ENCODE data around the gene TK2.

Gene TK2

DNA sequence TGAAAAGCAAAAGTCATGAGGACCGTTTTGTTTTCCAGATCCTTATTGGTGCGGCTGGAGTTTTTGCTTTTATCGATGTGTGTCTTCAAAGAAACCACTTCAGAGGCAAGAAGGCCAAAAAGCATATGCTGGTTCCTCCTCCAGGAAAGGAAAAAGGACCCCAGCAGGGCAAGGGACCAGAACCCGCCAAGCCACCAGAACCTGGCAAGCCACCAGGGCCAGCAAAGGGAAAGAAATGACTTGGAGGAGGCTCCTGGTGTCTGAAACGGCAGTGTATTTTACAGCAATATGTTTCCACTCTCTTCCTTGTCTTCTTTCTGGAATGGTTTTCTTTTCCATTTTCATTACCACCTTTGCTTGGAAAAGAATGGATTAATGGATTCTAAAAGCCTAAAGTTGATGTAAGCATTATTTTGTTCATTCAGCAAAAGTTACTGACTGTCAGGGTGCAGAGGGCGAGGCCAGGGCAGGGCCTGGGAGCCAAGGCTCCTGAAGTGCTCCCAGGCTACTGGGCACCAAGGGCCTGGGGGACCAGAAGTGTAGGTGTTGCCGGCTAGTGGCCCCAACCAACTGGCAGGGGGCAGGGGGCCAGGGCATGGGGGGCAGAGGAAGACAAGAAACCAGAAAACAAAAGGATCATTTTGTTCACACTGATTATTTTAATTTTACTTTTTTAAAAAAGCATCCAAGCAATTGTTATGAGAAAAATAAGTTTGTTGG lies 38.1 kb upstream of the TK2 start:
- no peak overlapping the region for H3K9ac ChIP-seq (ENCODE audit: low read depth in 1 of 2, low read length in 2 of 2)
- H3K9me3 ChIP-seq (ENCODE audit: control insufficient read depth in 1 of 2, low read length in 2 of 2), result no peaks in the 10 kb centered on the region
- no peak overlapping the region for H3K27ac ChIP-seq (ENCODE audit: low read depth, low read length)
- no peaks in the 10 kb centered on the region for H3K36me3 ChIP-seq (ENCODE audit: control insufficient read depth in 1 of 2, insufficient read depth in 2 of 2, low read length in 2 of 2)
- no peaks in the 10 kb centered on the region for H3K4me1 ChIP-seq (ENCODE audit: control insufficient read depth in 1 of 2, insufficient read depth in 2 of 2, low read length in 2 of 2)
- H3K4me3 ChIP-seq (ENCODE audit: low read depth in 1 of 2, low read length in 2 of 2), result no peak overlapping the region
- H3K27me3 ChIP-seq (ENCODE audit: control insufficient read depth in 1 of 2, insufficient read depth in 2 of 2, low read length in 2 of 2), result no peaks in the 10 kb centered on the region

DNA sequence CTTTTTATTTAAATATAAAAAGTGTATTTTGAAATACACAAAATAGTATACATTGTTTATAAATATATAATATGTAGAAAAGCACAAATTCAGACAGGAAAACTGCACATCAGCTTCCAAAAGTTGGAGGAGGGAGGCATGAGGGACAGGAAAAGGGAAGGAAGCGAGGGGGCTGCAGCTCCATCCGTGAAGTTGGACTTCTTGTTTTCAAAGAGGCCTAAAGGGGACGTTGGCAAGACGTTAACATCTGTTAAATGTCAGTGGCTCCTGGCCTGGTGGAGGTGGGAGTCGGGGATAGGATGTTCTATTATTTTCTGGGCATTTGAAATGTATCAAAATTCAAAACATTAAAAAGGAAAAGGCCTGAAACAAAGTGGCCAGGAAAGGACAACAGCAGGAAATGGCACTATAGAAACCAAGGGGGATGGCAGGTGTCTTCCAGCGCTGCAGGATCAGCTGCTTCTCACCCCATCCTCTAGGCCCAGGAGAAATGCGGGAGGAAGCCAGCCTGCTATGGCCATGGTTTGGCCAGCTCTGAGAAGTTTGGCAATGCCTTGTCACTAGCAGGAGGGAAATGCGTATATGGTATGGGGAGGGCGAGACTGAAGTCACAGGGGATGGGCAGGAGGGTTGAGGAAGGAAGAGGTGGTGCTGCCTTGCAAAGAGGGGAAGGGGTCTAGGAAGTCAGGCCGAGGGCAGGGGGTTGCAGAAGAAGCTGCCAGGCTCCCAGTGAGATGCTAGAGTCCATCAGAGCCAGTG lies 35.7 kb upstream of the TK2 start:
- H3K4me3 ChIP-seq (ENCODE audit: low read depth in 1 of 2, low read length in 2 of 2), result no peak overlapping the region
- H3K4me1 ChIP-seq (ENCODE audit: control insufficient read depth in 1 of 2, insufficient read depth in 2 of 2, low read length in 2 of 2), result peaks cover 7% of the 10 kb centered on the region in 2 donors
- no peaks in the 10 kb centered on the region for H3K27me3 ChIP-seq (ENCODE audit: control insufficient read depth in 1 of 2, insufficient read depth in 2 of 2, low read length in 2 of 2)
- H3K9me3 ChIP-seq (ENCODE audit: control insufficient read depth in 1 of 2, low read length in 2 of 2), result no peaks in the 10 kb centered on the region
- H3K27ac ChIP-seq (ENCODE audit: low read depth, low read length), result no peak overlapping the region
- no peaks in the 10 kb centered on the region for H3K36me3 ChIP-seq (ENCODE audit: control insufficient read depth in 1 of 2, insufficient read depth in 2 of 2, low read length in 2 of 2)
- no peak overlapping the region for H3K9ac ChIP-seq (ENCODE audit: low read depth in 1 of 2, low read length in 2 of 2)

- Histone ChIP-seq H3K4me3 (ENCODE audit: low read depth in 1 of 2, low read length in 2 of 2) (no peak overlapping the region), H3K9me3 (ENCODE audit: control insufficient read depth in 1 of 2, low read length in 2 of 2) (no peaks in the 10 kb centered on the region), H3K4me1 (ENCODE audit: control insufficient read depth in 1 of 2, insufficient read depth in 2 of 2, low read length in 2 of 2) (peaks cover 7 to 15% of the 10 kb centered on the region in 2 donors), H3K27me3 (ENCODE audit: control insufficient read depth in 1 of 2, insufficient read depth in 2 of 2, low read length in 2 of 2) (peaks cover 14 to 20% of the 10 kb centered on the region in 2 donors), H3K27ac (ENCODE audit: low read depth, low read length) (no peak overlapping the region), H3K36me3 (ENCODE audit: control insufficient read depth in 1 of 2, insufficient read depth in 2 of 2, low read length in 2 of 2) (no peaks in the 10 kb centered on the region), H3K9ac (ENCODE audit: low read depth in 1 of 2, low read length in 2 of 2) (no peak overlapping the region)
Measured at GRCh38 chr16:66581246-66581952, 31.5 kb upstream of the TK2 start.

DNA sequence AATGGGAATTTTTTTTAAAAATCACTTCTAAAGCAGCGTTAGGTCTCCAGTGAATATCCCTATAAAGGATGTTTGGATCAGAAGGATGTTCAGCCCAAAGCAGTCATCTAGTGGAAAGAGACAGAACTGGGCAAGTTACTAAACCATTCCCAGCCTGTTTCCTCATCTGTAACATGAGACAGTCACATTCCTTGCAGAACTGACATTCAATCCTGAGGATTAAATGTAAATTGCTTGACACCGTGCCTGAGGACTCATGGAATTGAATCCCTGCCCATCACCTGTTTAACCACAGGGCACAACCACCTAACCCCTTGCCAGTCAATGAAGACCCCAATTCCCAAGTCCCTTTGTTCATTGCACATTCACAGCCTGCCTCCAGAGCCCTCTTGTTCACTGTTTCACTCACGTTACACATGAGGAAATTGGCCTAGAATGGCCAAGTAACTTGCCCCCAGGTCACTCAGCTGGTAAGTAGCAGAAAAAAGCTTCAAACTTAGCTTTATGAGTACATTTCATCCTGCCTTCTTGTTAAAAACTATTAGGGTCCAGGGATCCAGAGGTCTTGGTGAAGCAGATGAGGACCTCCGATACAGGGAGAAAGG lies 30.8 kb upstream of the TK2 start:
- H3K4me1 ChIP-seq (ENCODE audit: control insufficient read depth in 1 of 2, insufficient read depth in 2 of 2, low read length in 2 of 2), result peaks cover 7 to 15% of the 10 kb centered on the region in 2 donors
- H3K27me3 ChIP-seq (ENCODE audit: control insufficient read depth in 1 of 2, insufficient read depth in 2 of 2, low read length in 2 of 2), result peaks cover 14 to 20% of the 10 kb centered on the region in 2 donors
- no peak overlapping the region for H3K9ac ChIP-seq (ENCODE audit: low read depth in 1 of 2, low read length in 2 of 2)
- H3K27ac ChIP-seq (ENCODE audit: low read depth, low read length), result no peak overlapping the region
- no peaks in the 10 kb centered on the region for H3K9me3 ChIP-seq (ENCODE audit: control insufficient read depth in 1 of 2, low read length in 2 of 2)
- no peaks in the 10 kb centered on the region for H3K36me3 ChIP-seq (ENCODE audit: control insufficient read depth in 1 of 2, insufficient read depth in 2 of 2, low read length in 2 of 2)
- no peak overlapping the region for H3K4me3 ChIP-seq (ENCODE audit: low read depth in 1 of 2, low read length in 2 of 2)

- Histone ChIP-seq H3K27me3 (ENCODE audit: control insufficient read depth in 1 of 2, insufficient read depth in 2 of 2, low read length in 2 of 2) (peaks cover 14 to 20% of the 10 kb centered on the region in 2 donors), H3K9me3 (ENCODE audit: control insufficient read depth in 1 of 2, low read length in 2 of 2) (no peaks in the 10 kb centered on the region), H3K4me3 (ENCODE audit: low read depth in 1 of 2, low read length in 2 of 2) (peak within 1 kb of the TSS; percentile 51 to 54), H3K4me1 (ENCODE audit: control insufficient read depth in 1 of 2, insufficient read depth in 2 of 2, low read length in 2 of 2) (peaks cover 7 to 15% of the 10 kb centered on the region in 2 donors), H3K9ac (ENCODE audit: low read depth in 1 of 2, low read length in 2 of 2) (peak within 1 kb of the TSS in 1 of 2 donors; percentile 35), H3K36me3 (ENCODE audit: control insufficient read depth in 1 of 2, insufficient read depth in 2 of 2, low read length in 2 of 2) (no peaks in the 10 kb centered on the region), H3K27ac (ENCODE audit: low read depth, low read length) (no peak within 1 kb of the TSS)
Measured at GRCh38 chr16:66578651-66579531, 29.0 kb upstream of the TK2 start, which contains the start of gene CMTM2. TSS of gene CMTM2 (plus strand) at chr16:66579463. CDS start at chr16:66579608, 145 bp downstream.

GRCh38 chr16:66576296-66576695 lies 26.4 kb upstream of the TK2 start:
- peaks cover under 1 to 10% of the 10 kb centered on the region in 2 donors for H3K4me1 ChIP-seq (ENCODE audit: control insufficient read depth in 1 of 2, insufficient read depth in 2 of 2, low read length in 2 of 2)
- H3K9ac ChIP-seq (ENCODE audit: low read depth in 1 of 2, low read length in 2 of 2), result no peak overlapping the region
- peaks cover 14 to 20% of the 10 kb centered on the region in 2 donors for H3K27me3 ChIP-seq (ENCODE audit: control insufficient read depth in 1 of 2, insufficient read depth in 2 of 2, low read length in 2 of 2)
- no peaks in the 10 kb centered on the region for H3K36me3 ChIP-seq (ENCODE audit: control insufficient read depth in 1 of 2, insufficient read depth in 2 of 2, low read length in 2 of 2)
- no peak overlapping the region for H3K27ac ChIP-seq (ENCODE audit: low read depth, low read length)
- H3K4me3 ChIP-seq (ENCODE audit: low read depth in 1 of 2, low read length in 2 of 2), result no peak overlapping the region
- no peaks in the 10 kb centered on the region for H3K9me3 ChIP-seq (ENCODE audit: control insufficient read depth in 1 of 2, low read length in 2 of 2)

DNA sequence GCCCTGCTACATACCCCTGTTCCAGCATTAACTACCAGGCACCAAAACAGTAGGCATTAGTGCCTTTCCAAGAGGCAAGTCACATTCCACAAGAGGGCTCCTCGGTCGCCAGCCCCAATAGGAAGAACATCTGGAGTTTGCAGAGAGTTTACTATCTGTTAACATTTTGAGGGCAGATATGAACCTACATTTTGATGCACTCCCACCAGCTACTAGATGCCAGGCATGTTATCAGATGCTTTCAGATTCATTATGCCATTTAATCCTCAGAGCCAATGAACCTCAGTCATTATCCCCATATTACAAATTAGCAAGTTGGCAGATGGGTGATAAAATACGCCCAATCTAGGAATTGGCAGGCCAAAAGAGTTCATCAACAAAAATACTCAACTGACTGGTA lies 25.1 kb upstream of the TK2 start:
- H3K27ac ChIP-seq (ENCODE audit: low read depth, low read length), result no peak overlapping the region
- peaks cover 14 to 17% of the 10 kb centered on the region in 2 donors for H3K27me3 ChIP-seq (ENCODE audit: control insufficient read depth in 1 of 2, insufficient read depth in 2 of 2, low read length in 2 of 2)
- H3K4me1 ChIP-seq (ENCODE audit: control insufficient read depth in 1 of 2, insufficient read depth in 2 of 2, low read length in 2 of 2), result peaks cover 4 to 9% of the 10 kb centered on the region in 2 donors
- H3K9me3 ChIP-seq (ENCODE audit: control insufficient read depth in 1 of 2, low read length in 2 of 2), result no peaks in the 10 kb centered on the region
- no peak overlapping the region for H3K9ac ChIP-seq (ENCODE audit: low read depth in 1 of 2, low read length in 2 of 2)
- H3K4me3 ChIP-seq (ENCODE audit: low read depth in 1 of 2, low read length in 2 of 2), result no peak overlapping the region
- H3K36me3 ChIP-seq (ENCODE audit: control insufficient read depth in 1 of 2, insufficient read depth in 2 of 2, low read length in 2 of 2), result no peaks in the 10 kb centered on the region

DNA sequence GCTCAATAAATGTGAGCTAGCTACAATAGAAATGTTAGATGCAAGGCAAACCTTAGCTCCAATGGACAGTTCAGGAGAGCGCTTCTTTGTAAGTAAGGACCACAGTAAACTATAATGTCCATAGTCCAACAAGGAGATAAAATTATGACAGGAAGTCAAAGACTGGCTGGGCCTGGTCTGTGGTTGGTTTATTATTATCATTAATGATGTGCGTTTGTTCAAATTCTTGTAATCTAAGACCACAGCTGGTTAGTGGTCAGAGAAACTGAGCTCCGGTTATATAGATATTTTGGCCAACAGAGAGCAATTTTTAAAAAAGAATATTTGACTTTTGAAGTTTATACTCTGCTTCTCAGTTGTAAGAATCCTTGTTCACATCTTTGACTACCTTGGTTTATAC lies 24.6 kb upstream of the TK2 start:
- H3K27ac ChIP-seq (ENCODE audit: low read depth, low read length), result no peak overlapping the region
- no peaks in the 10 kb centered on the region for H3K36me3 ChIP-seq (ENCODE audit: control insufficient read depth in 1 of 2, insufficient read depth in 2 of 2, low read length in 2 of 2)
- H3K27me3 ChIP-seq (ENCODE audit: control insufficient read depth in 1 of 2, insufficient read depth in 2 of 2, low read length in 2 of 2), result peaks cover 13 to 14% of the 10 kb centered on the region in 2 donors
- H3K4me1 ChIP-seq (ENCODE audit: control insufficient read depth in 1 of 2, insufficient read depth in 2 of 2, low read length in 2 of 2), result peaks cover 9% of the 10 kb centered on the region in 2 donors
- no peaks in the 10 kb centered on the region for H3K9me3 ChIP-seq (ENCODE audit: control insufficient read depth in 1 of 2, low read length in 2 of 2)
- H3K4me3 ChIP-seq (ENCODE audit: low read depth in 1 of 2, low read length in 2 of 2), result no peak overlapping the region
- H3K9ac ChIP-seq (ENCODE audit: low read depth in 1 of 2, low read length in 2 of 2), result no peak overlapping the region

DNA sequence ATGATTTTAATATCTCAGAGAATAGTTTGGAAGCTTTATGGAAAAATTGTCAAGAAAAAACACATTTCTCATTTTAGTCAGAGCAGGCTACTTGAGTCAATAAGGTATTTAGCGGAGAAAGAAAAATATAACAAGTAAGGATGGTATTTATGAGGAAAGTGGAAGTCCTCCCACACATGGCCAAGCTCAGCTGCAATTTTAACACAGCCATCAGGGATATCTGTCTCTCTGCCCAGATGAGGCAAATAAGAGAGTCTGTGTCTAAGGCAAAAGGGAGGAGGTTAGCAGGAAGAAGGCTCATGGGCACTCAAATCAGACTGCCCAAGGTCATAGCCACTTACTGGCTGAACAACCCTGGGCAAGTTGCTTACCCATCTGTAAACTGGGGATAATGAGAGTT lies 24.2 kb upstream of the TK2 start:
- peaks cover 6 to 13% of the 10 kb centered on the region in 2 donors for H3K4me1 ChIP-seq (ENCODE audit: control insufficient read depth in 1 of 2, insufficient read depth in 2 of 2, low read length in 2 of 2)
- H3K9me3 ChIP-seq (ENCODE audit: control insufficient read depth in 1 of 2, low read length in 2 of 2), result no peaks in the 10 kb centered on the region
- H3K9ac ChIP-seq (ENCODE audit: low read depth in 1 of 2, low read length in 2 of 2), result no peak overlapping the region
- no peaks in the 10 kb centered on the region for H3K36me3 ChIP-seq (ENCODE audit: control insufficient read depth in 1 of 2, insufficient read depth in 2 of 2, low read length in 2 of 2)
- H3K27me3 ChIP-seq (ENCODE audit: control insufficient read depth in 1 of 2, insufficient read depth in 2 of 2, low read length in 2 of 2), result peaks cover 9 to 13% of the 10 kb centered on the region in 2 donors
- no peak overlapping the region for H3K4me3 ChIP-seq (ENCODE audit: low read depth in 1 of 2, low read length in 2 of 2)
- no peak overlapping the region for H3K27ac ChIP-seq (ENCODE audit: low read depth, low read length)
